OCI-LY3 (cell line): ENCODE measurements around the gene TAS1R2.

Source experiments
- H2AFZ ChIP-seq: fragments of 200-600, 300-600 bp; shearing (Covaris generic); 2 replicates; pipeline ENCODE4 v1.6.0; 2014; ENCODE audit warnings: antibody characterized with exemption, low read depth, low read length
- H3K27ac ChIP-seq: fragments of 200-600, 300-600 bp; sonication (generic); 2 replicates; pipeline ENCODE4 v1.5.1; 2014; ENCODE audit warnings: mild to moderate bottlenecking, low read length, moderate library complexity, mixed read lengths
- H3K27me3 ChIP-seq: fragments of 200-600, 300-600 bp; sonication (generic); 2 replicates; pipeline ENCODE4 v1.6.1; 2014; ENCODE audit warnings: low read depth, low read length, mixed read lengths
- H3K36me3 ChIP-seq: fragments of 200-600, 300-600 bp; sonication (generic); replicated peaks from 2 replicates; pipeline ENCODE3; 2014; ENCODE audit warnings: low read depth, low read length, mixed read lengths
- H3K4me1 ChIP-seq: fragments of 300-600, 200-600 bp; sonication (generic); 2 replicates; pipeline ENCODE4 v1.6.1; 2014; ENCODE audit warnings: low read length, mixed read lengths
- H3K4me2 ChIP-seq: fragments of 200-600, 300-600 bp; sonication (generic); 2 replicates; pipeline ENCODE4 v1.6.1; 2014; ENCODE audit warnings: low read length, mixed read lengths
- H3K4me3 ChIP-seq: fragments of 300-600, 200-600 bp; sonication (generic); 2 replicates; pipeline ENCODE4 v1.5.1; 2014; ENCODE audit warnings: antibody characterized with exemption, mild to moderate bottlenecking, low read length, moderate library complexity
- H3K79me2 ChIP-seq: fragments of 300-600, 200-600 bp; shearing (Covaris generic); 2 replicates; pipeline ENCODE4 v1.6.1; 2014; ENCODE audit warnings: mild to moderate bottlenecking, low read length, mixed read lengths
- H3K9ac ChIP-seq: fragments of 300-600, 200-600 bp; shearing (Covaris generic); 2 replicates; pipeline ENCODE4 v1.6.0; 2014; ENCODE audit warnings: mild to moderate bottlenecking, low read length, moderate library complexity
- H3K9me3 ChIP-seq: fragments of 200-600, 300-600 bp; shearing (Covaris generic); 2 replicates; pipeline ENCODE4 v1.6.1; 2014; ENCODE audit warnings: low read length, mixed read lengths; ENCODE audit not compliant: insufficient read depth
- H4K20me1 ChIP-seq: fragments of 200-600, 300-600 bp; sonication (generic); 2 replicates; pipeline ENCODE4 v1.6.1; 2016; ENCODE audit warnings: low read length, mixed read lengths; ENCODE audit not compliant: insufficient read depth
- CTCF ChIP-seq: fragments of 200-600, 300-600 bp; sonication (generic); IDR thresholded peaks from 2 replicates; pipeline ENCODE4 v1.5.1; 2014; ENCODE audit warnings: antibody characterized with exemption, low read length, low read depth
- EZH2phosphoT487 ChIP-seq: fragments of 200-600 bp; shearing (Covaris generic); IDR thresholded peaks from 2 replicates; pipeline ENCODE4 v1.6.1; 2018; ENCODE audit warnings: antibody characterized with exemption, mixed run types, low read depth

Gene TAS1R2

GRCh38 chr1:18876210-18876609 lies 16.8 kb upstream of the TAS1R2 start:
- H3K9me3 ChIP-seq: no peaks in the 10 kb centered on the region
- H3K4me3 ChIP-seq: no peak overlapping the region
- H4K20me1 ChIP-seq: no peaks in the 10 kb centered on the region
- no peak overlapping the region for H3K27ac ChIP-seq
- no peaks in the 10 kb centered on the region for H3K4me1 ChIP-seq
- no peak for TF ChIP-seq EZH2phosphoT487
- no peak for TF ChIP-seq CTCF
- no peak overlapping the region for H3K4me2 ChIP-seq
- H3K36me3 ChIP-seq: no peaks in the 10 kb centered on the region
- no peak overlapping the region for H2AFZ ChIP-seq
- no peaks in the 10 kb centered on the region for H3K27me3 ChIP-seq
- no peak overlapping the region for H3K9ac ChIP-seq
- H3K79me2 ChIP-seq: no peaks in the 10 kb centered on the region

GRCh38 chr1:18875796-18876128 lies 16.3 kb upstream of the TAS1R2 start:
- Histone ChIP-seq H3K4me3 (no peak overlapping the region), H2AFZ (no peak overlapping the region), H3K9me3 (no peaks in the 10 kb centered on the region), H3K27me3 (no peaks in the 10 kb centered on the region), H3K9ac (no peak overlapping the region), H3K4me1 (no peaks in the 10 kb centered on the region), H3K4me2 (no peak overlapping the region), H3K27ac (no peak overlapping the region), H4K20me1 (no peaks in the 10 kb centered on the region), H3K36me3 (no peaks in the 10 kb centered on the region), H3K79me2 (no peaks in the 10 kb centered on the region)
- TF ChIP-seq EZH2phosphoT487: no peak
- no peak for TF ChIP-seq CTCF

GRCh38 chr1:18875107-18875795 lies 15.8 kb upstream of the TAS1R2 start:
- H3K36me3 ChIP-seq: no peaks in the 10 kb centered on the region
- no peak overlapping the region for H3K4me2 ChIP-seq
- TF ChIP-seq CTCF (peak; percentile 55), EZH2phosphoT487 (no peak)

GRCh38 chr1:18874600-18874999 lies 15.1 kb upstream of the TAS1R2 start:
- H3K36me3 ChIP-seq: no peaks in the 10 kb centered on the region
- no peak overlapping the region for H3K4me3 ChIP-seq
- no peak overlapping the region for H3K9ac ChIP-seq
- H3K4me2 ChIP-seq: no peak overlapping the region
- H3K9me3 ChIP-seq: no peaks in the 10 kb centered on the region
- H3K4me1 ChIP-seq: no peaks in the 10 kb centered on the region
- TF ChIP-seq CTCF (no peak), EZH2phosphoT487 (no peak)
- no peaks in the 10 kb centered on the region for H3K79me2 ChIP-seq
- no peaks in the 10 kb centered on the region for H3K27me3 ChIP-seq
- H2AFZ ChIP-seq: no peak overlapping the region
- no peak overlapping the region for H3K27ac ChIP-seq
- no peaks in the 10 kb centered on the region for H4K20me1 ChIP-seq

More at GRCh38 chr1:18875107-18875795, 15.8 kb upstream of the TAS1R2 start:
- Histone ChIP-seq H3K27ac (no peak overlapping the region), H3K79me2 (no peaks in the 10 kb centered on the region), H3K4me1 (no peaks in the 10 kb centered on the region), H3K4me3 (no peak overlapping the region), H3K27me3 (no peaks in the 10 kb centered on the region), H2AFZ (no peak overlapping the region), H3K9me3 (no peaks in the 10 kb centered on the region), H4K20me1 (no peaks in the 10 kb centered on the region), H3K9ac (no peak overlapping the region)
